Ovary (tissue), 3 donors: ENCODE results near the gene BMX.

ENCODE experiments used
- CTCF ChIP-seq, 3 donors: fragments of 450-650 bp in 2 of 3; fragments of 200-600 bp in 1 of 3; IDR thresholded peaks; one replicate each; pipeline versions ENCODE4 v1.5.1 to v1.8.0; 2016 to 2022; ENCODE audit warnings: antibody characterized with exemption in 3 of 3, mild to moderate bottlenecking in 1 of 3
- POLR2A ChIP-seq: fragments of 450-650 bp; IDR thresholded peaks from one replicate; pipeline ENCODE4 v1.6.1; 2017; ENCODE audit warnings: antibody characterized with exemption, mild to moderate bottlenecking, moderate library complexity
- donor health status: DM: no; HTN: no; CAD: no.

- no peak for TF ChIP-seq CTCF (IDR thresholded peaks at IDR 0.05)
- no peak for TF ChIP-seq POLR2A
These were observed 79.5 kb downstream of the BMX start for GRCh38 chrX:15579778-15580747.
